Measurements from ENCODE around the gene NTHL1.
A peak's percentile ranks its signal among the peaks of the same experiment; 100 is the strongest.
"Not testable (repeated sequence)": the region's sequence is repeated elsewhere in the genome, so short reads cannot be mapped to it uniquely, and the experiment has no call there.

Gene NTHL1

GRCh38 chr16:2011726-2012125, 35.9 kb downstream of the NTHL1 start:
- not testable (repeated sequence) for DNase-seq (ENCODE audit: low read depth in 4 of 4, low spot score in 1 of 4)

- peak in 3 of 4 experiments; percentile 68 to 75 (median 68) for DNase-seq (ENCODE audit: low read depth in 4 of 4, low spot score in 1 of 4)
These were observed 37.7 kb downstream of the NTHL1 start, which contains the start of gene ZNF598 for GRCh38 chr16:2009791-2010510. Gene ZNF598 (minus strand): TSS chr16:2009821.

DNA sequence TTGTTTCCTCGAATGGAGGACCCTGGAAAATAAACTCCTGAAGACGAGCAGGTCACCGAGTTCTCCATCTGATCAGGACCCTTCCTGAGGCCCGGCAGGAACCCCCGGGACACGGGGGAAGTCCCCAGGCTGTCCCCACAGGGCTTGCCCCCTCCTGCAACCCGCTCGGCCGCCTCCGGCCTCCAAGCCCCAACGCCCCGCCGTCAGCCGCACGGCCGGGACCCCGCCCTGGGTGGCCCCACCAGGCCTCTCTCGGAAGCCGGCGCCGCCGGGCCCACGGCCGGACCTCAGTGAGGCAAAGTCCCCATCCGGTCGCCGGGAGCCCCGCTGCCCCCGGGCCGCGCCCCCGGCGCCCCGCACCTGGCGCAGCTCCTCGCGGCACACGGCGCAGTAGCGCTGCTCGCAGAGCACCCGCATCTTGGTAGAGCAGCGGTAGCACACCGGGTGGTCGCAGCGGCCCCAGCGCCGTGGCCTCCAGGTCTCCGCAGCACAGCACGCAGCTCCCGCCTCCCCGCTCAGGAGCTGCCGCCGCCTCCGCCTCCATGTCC, 38.4 kb downstream of the NTHL1 start:
- DNase-seq (ENCODE audit: low read depth in 4 of 4, low spot score in 1 of 4) = no peak

DNA sequence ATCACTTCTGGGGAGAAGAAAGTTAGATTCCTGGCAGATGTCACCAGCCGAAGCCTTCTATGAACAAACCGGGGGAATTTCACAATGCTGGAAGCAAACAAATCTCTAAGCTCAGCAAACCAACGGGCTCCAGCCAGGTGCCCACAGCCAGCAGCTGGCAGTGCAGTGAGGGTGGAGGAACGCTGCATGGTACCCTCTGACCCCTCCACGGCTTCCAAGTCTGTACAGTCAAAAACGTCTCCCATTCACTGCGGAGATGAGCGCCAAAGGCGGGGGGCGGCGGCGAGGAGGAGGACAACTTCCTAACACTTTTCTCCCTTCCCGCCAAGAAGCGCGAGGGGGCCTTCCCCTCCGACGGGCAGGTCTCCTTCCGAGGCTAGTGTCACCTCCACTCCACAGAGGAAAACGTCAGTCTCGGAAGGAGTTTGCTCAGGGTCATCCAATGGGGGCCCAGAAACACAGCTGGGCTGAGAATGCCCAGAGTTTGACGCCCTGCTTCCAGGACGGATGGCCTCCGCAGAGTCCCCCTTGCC, 38.9 kb downstream of the NTHL1 start:
- DNase-seq (ENCODE audit: low read depth in 4 of 4, low spot score in 1 of 4) = no peak

DNA sequence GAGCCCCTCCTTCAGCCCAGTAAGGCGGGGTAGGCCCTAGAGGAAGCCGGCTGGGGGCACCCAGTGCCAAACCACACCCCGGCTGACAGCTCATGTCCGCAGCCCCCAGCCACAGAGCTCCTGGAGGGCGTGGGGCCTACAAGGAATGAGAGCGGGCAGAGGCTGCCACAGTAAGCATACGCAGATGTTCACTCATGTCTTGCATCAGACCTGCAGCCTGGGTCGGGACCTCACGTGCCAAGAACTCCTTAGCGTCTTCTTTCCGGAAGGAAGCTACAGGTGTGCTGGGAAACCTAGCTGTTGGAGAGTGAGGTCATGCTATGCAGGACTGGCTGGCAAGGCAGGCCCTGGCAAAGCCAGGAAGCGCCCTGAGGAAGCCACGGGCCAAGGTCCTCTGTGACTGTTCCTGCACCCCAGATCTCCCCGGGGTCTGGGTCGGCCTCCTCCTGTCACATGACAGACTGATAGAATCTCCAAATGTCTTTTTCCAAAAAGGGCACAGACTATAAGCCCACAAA, 39.6 kb downstream of the NTHL1 start:
- no peak for DNase-seq (ENCODE audit: low read depth in 4 of 4, low spot score in 1 of 4)

GRCh38 chr16:2007081-2007836, 40.4 kb downstream of the NTHL1 start:
- DNase-seq (ENCODE audit: low read depth in 4 of 4, low spot score in 1 of 4) = no peak

DNA sequence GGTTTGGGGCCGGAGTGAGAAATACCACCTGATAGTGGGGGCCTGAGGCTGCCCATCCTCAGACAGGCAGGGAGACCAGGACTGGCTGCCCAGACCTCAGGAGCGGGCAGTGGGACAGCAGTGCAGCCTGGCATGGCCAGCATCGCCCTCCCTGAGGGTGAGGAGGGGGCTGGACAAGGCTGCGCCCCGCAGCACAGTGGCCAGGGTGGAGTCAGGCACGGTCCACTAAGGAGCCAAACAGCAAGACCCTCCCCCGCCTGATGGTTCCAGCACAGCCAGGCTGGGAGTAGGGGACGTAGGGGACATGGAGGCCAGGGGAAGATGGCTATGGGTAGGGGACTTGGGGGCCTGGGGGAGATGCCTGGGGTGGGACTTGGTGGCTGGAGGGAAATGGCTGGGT, 41.3 kb downstream of the NTHL1 start:
- no peak for DNase-seq (ENCODE audit: low read depth in 4 of 4, low spot score in 1 of 4)

DNA sequence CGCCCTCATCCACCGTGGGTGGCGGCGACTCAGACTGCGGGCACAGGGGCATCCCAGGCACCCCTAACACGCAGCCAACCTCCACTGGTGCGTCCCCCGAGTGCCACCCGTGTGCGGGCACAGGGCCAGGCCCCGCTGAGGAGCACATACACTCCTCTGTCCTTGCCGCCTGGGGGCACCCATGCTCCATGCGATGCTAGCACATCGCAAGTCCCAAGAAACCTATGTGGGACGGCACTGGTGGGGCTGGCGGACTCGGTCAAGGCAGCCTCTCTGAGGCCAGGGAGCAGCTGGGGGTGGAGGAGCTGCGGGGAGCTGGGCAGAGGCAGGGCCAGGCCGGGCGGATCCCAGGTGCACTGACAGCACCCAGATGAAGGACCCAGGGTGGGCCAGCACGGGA, 42.0 kb downstream of the NTHL1 start:
- DNase-seq (ENCODE audit: low read depth in 4 of 4, low spot score in 1 of 4) = no peak

GRCh38 chr16:2004795-2005517, 42.7 kb downstream of the NTHL1 start:
- DNase-seq (ENCODE audit: low read depth in 4 of 4, low spot score in 1 of 4) = no peak

GRCh38 chr16:2003827-2004641, 43.6 kb downstream of the NTHL1 start:
- DNase-seq (ENCODE audit: low read depth in 4 of 4, low spot score in 1 of 4) = peak; percentile 70 to 89 (median 79)

DNA sequence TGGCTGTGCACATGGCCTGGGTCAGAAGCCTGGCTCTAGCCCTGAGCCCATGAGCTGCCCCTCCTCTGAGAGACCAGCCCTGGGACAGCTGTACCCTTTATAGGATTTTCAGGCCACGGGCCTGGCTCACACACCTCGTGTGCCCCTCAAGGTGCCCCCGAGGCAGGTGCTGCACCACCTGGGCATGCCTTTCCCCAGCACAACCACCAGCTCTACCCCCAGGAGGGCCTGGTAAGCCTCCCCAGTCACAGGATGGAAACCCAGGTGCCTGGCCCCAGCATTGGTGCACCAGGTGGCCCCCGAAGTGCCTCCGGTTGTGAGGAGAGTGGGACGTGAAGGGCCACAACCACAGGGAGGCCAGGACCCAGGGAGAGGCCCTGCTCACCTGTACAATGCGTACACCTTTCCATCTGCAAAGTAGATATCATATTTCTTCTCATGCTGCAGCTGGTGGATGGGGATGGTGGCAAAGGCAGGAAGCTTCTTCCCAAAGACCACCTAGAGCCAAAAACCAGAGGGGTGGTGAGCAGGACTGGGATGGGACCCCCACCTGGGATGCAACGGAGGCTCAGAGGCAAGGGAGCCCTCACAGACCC, 44.3 kb downstream of the NTHL1 start:
- no peak for DNase-seq (ENCODE audit: low read depth in 4 of 4, low spot score in 1 of 4)

DNA sequence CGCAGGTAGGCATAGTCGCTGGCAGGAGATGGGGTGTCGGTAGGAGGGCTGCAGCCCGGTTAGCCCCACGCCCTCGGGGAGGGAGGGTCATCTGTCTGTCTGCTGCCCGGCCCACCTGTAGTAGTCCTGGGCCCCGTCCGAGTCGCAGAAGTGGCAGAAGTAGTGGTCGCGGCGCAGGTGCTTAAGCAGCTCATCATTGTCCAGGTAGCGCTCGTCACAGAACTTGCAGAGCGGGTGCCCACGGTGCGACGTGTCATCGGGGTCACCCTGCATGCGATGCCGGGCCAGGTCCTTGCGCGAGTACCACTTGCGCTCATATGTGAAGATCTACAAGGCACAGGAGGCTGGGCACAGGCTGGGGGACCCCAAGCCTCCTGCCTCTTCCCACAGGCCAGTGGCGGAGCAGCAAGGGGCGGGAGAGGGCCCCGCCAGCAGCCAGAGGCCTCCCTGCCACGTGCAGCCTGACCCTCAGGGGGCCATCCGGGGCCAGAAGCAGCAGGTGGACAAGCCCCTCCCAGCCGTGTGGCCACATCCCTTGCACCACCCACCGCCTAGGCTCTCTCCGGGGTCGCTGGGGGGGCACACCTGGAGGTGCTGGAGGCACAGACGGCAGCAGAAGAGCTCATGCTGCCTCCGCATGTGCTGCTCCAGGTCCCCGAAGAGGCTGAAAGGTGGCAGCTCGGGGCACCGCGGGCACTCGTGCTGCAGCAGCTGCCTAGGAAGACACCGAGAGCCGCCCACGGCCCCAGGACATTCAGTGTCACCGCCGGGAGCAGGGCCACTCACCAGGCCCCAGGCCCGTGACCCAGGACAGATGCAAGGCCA, 45.0 kb downstream of the NTHL1 start:
- DNase-seq (ENCODE audit: low read depth in 4 of 4, low spot score in 1 of 4) = no peak

- DNase-seq (ENCODE audit: low read depth in 4 of 4, low spot score in 1 of 4) = no peak
These were observed 45.9 kb downstream of the NTHL1 start for GRCh38 chr16:2001456-2002355.

GRCh38 chr16:2001035-2001434, 46.6 kb downstream of the NTHL1 start:
- no peak for DNase-seq (ENCODE audit: low read depth in 4 of 4, low spot score in 1 of 4)

- DNase-seq (ENCODE audit: low read depth in 4 of 4, low spot score in 1 of 4) = no peak
These were observed 47.6 kb downstream of the NTHL1 start for GRCh38 chr16:1999866-2000514.

DNA sequence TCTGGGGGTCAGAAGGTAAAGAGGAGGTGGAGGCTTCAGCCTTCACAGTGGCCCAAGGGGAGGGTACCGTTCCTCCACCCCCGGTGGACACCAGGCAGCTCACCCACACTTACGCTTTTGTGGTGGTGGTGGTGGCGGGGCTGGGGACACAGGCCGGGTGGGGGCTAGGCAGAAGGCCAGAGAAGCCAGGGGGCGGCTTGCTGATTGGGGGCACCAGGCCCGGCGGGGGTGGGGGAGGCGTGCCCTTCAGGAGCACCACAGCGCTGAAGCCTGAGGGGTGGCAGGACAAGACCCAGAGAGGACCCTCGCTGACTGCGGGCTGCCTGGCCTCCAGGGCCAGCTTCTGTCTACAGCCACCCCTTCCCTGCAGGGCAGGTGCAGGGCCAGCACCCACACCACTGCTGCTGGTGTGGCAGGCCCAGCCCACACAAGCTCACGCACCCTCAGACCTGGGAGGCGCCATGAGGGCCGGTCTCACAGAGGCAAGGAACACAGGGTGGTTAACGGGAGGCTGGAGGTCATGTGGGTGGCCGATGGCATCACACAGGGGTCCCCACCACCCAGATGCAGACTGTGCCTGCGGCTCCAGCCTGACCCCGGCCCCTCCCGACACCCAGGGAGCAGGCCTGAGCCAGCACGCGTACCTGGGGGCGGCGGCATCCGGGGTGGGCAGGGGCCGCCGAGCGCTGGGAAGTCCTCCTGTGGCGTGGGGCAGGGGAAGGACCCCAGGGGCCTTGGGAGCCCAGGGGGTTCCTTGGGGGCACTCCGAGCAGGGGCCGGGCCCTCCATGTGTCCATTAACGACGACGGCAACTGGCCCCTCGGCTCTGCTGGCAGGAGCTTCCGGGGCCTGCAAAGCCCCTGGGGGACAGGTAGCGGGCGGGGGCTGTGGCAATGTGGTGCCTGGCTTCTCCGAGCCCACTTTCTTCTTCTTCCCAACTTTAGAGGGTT, 48.5 kb downstream of the NTHL1 start:
- DNase-seq (ENCODE audit: low read depth in 4 of 4, low spot score in 1 of 4) = no peak

Measured in stimulated activated CD4-positive, alpha-beta T cell treated with anti-CD3 and anti-CD28 coated beads, Interleukin-1b, Interleukin-23, amount 100 ng/mL, for 24 hours (primary cell).